ENCODE measurements around the gene WDR12.

WDR12 gene

GRCh38 chr2:202871300-202872141 is 40.0 kb downstream of the WDR12 start, which contains the start of gene ICA1L:
TSS of gene ICA1L (minus strand) at chr2:202871766. CDS start at chr2:202829009, 42,757 bp downstream.
- Histone ChIP-seq H4K20me1 (ENCODE audit: insufficient read depth, low read length) (no peaks in the 10 kb centered on the region), H2AFZ (ENCODE audit: low read length) (peak within 1 kb of the TSS; percentile 97; the same call in 1 of the 2 replicates), H3F3A (ENCODE audit: insufficient read depth, low read length) (0 out of 2 replicates have a peak, but pooled peaks cover 8% of the 10 kb centered on the region), H3K36me3 (ENCODE audit: insufficient read depth, low read length) (no peaks in the 10 kb centered on the region), H3K9me3 (ENCODE audit: low read length) (no peaks in the 10 kb centered on the region), H3K27ac (ENCODE audit: low read depth, low read length, poor library complexity, severe bottlenecking) (peak within 1 kb of the TSS; percentile 4), H3K4me1 (ENCODE audit: insufficient read depth, low read length, severe bottlenecking) (peaks cover 11% of the 10 kb centered on the region), H3K4me3 (ENCODE audit: low read depth, low read length, poor library complexity, severe bottlenecking) (peak within 1 kb of the TSS; percentile 76), H3K79me2 (ENCODE audit: insufficient read depth, low read length) (no peaks in the 10 kb centered on the region), H3K9ac (ENCODE audit: low read length) (peak within 1 kb of the TSS; percentile 74), H3K9me2 (ENCODE audit: low read depth, low read length) (no peaks in the 10 kb centered on the region), H3K27me3 (ENCODE audit: insufficient read depth, low read length) (no peaks in the 10 kb centered on the region), H3K4me2 (ENCODE audit: low read length) (peak within 1 kb of the TSS; percentile 82)
- no peak for TF ChIP-seq CTCF (IDR thresholded peaks at IDR 0.05; ENCODE audit: low read length)

GRCh38 chr2:202870431-202871299 is 40.8 kb downstream of the WDR12 start:
- H3K4me1 ChIP-seq (ENCODE audit: insufficient read depth, low read length, severe bottlenecking), result peaks cover 11% of the 10 kb centered on the region
- H3F3A ChIP-seq (ENCODE audit: insufficient read depth, low read length), result 0 out of 2 replicates have a peak, but pooled peaks cover 8% of the 10 kb centered on the region
- H3K79me2 ChIP-seq (ENCODE audit: insufficient read depth, low read length), result no peaks in the 10 kb centered on the region
- TF ChIP-seq CTCF (IDR thresholded peaks at IDR 0.05; ENCODE audit: low read length), result peak; percentile 79
- no peak for TF ChIP-seq EZH2 (IDR thresholded peaks at IDR 0.05; ENCODE audit: borderline replicate concordance, low read length)
- H3K9me2 ChIP-seq (ENCODE audit: low read depth, low read length), result no peaks in the 10 kb centered on the region
- H3K4me2 ChIP-seq (ENCODE audit: low read length), result peak overlapping the region; percentile 82
- no peaks in the 10 kb centered on the region for H4K20me1 ChIP-seq (ENCODE audit: insufficient read depth, low read length)
- H3K9me3 ChIP-seq (ENCODE audit: low read length), result no peaks in the 10 kb centered on the region
- no peaks in the 10 kb centered on the region for H3K36me3 ChIP-seq (ENCODE audit: insufficient read depth, low read length)
- peak overlapping the region; percentile 97; the same call in 1 of the 2 replicates for H2AFZ ChIP-seq (ENCODE audit: low read length)
- peak overlapping the region; percentile 4 for H3K27ac ChIP-seq (ENCODE audit: low read depth, low read length, poor library complexity, severe bottlenecking)
- no peaks in the 10 kb centered on the region for H3K27me3 ChIP-seq (ENCODE audit: insufficient read depth, low read length)
- H3K4me3 ChIP-seq (ENCODE audit: low read depth, low read length, poor library complexity, severe bottlenecking), result peak overlapping the region; percentile 76
- H3K9ac ChIP-seq (ENCODE audit: low read length), result peak overlapping the region; percentile 74

GRCh38 chr2:202861987-202862386 is 49.5 kb downstream of the WDR12 start:
- no peak overlapping the region for H3K4me3 ChIP-seq (ENCODE audit: low read depth, low read length, poor library complexity, severe bottlenecking)
- H3K9me3 ChIP-seq (ENCODE audit: low read length), result no peaks in the 10 kb centered on the region
- H2AFZ ChIP-seq (ENCODE audit: low read length), result no peak overlapping the region
- no peaks in the 10 kb centered on the region for H3K4me1 ChIP-seq (ENCODE audit: insufficient read depth, low read length, severe bottlenecking)
- H3K9ac ChIP-seq (ENCODE audit: low read length), result no peak overlapping the region
- TF ChIP-seq CTCF (IDR thresholded peaks at IDR 0.05; ENCODE audit: low read length), result no peak
- TF ChIP-seq EZH2 (IDR thresholded peaks at IDR 0.05; ENCODE audit: borderline replicate concordance, low read length), result no peak
- H3K36me3 ChIP-seq (ENCODE audit: insufficient read depth, low read length), result no peaks in the 10 kb centered on the region
- H3K9me2 ChIP-seq (ENCODE audit: low read depth, low read length), result no peaks in the 10 kb centered on the region
- H3K27ac ChIP-seq (ENCODE audit: low read depth, low read length, poor library complexity, severe bottlenecking), result no peak overlapping the region
- H3K27me3 ChIP-seq (ENCODE audit: insufficient read depth, low read length), result no peaks in the 10 kb centered on the region
- H3F3A ChIP-seq (ENCODE audit: insufficient read depth, low read length), result no peaks in the 10 kb centered on the region
- H3K79me2 ChIP-seq (ENCODE audit: insufficient read depth, low read length), result no peaks in the 10 kb centered on the region
- no peaks in the 10 kb centered on the region for H4K20me1 ChIP-seq (ENCODE audit: insufficient read depth, low read length)
- no peak overlapping the region for H3K4me2 ChIP-seq (ENCODE audit: low read length)
